Muscle layer of colon (tissue), 2 donors: ENCODE results near the gene INO80B.

Experiments
- H3K27ac ChIP-seq: one replicate; pipeline ENCODE4 v1.7.0; 2013; ENCODE audit warnings: low read depth, mild to moderate bottlenecking, low read length, moderate library complexity
- H3K27me3 ChIP-seq, 2 donors: one replicate each; pipeline ENCODE4 v1.7.0; 2013; ENCODE audit warnings: low read length in 2 of 2, mild to moderate bottlenecking in 2 of 2; ENCODE audit not compliant: insufficient read depth in 2 of 2, control insufficient read depth in 1 of 2
- H3K36me3 ChIP-seq: one replicate; pipeline ENCODE4 v1.7.0; 2013; ENCODE audit warnings: mild to moderate bottlenecking, low read length; ENCODE audit not compliant: insufficient read depth
- H3K4me1 ChIP-seq: one replicate; pipeline ENCODE4 v1.7.0; 2013; ENCODE audit warnings: mild to moderate bottlenecking, low read length; ENCODE audit not compliant: insufficient read depth
- H3K4me3 ChIP-seq, 2 donors: one replicate each; pipeline ENCODE4 v1.7.0; 2013; ENCODE audit warnings: low read length in 2 of 2, low read depth in 1 of 2, mild to moderate bottlenecking in 1 of 2, moderate library complexity in 1 of 2
- H3K9ac ChIP-seq: one replicate; pipeline ENCODE4 v1.7.0; 2013; ENCODE audit warnings: low read length
- H3K9me3 ChIP-seq: one replicate; pipeline ENCODE4 v1.7.0; 2013; ENCODE audit warnings: mild to moderate bottlenecking, low read length
- donor health status: abdominal sarcoma.
- donor health status: Adenocarcinoma of cecum.

INO80B gene

DNA sequence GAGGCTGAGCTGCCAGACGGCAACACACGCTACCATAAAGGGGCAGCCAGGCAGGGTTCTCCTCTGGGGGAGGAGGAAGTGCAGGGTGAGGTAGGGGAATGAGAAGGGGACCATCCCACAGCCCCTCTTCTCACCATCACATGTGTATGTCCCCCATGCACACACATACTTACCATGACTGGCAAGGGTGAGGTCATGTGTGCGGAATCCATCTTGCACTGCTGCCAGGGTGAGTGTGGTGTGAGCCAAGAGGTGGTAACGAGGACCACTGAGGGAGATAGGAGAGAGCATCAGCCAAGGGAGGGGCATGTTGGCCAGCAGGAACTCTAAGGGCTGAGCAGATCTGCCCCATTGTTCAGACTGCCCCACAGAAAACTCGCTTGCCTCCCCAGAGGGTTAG lies 26.2 kb upstream of the INO80B start:
- Histone ChIP-seq H3K9ac (no peak overlapping the region), H3K4me3 (no peak overlapping the region), H3K27ac (no peak overlapping the region), H3K36me3 (peaks cover 52% of the 10 kb centered on the region), H3K4me1 (no peaks in the 10 kb centered on the region), H3K27me3 (no peaks in the 10 kb centered on the region), H3K9me3 (no peaks in the 10 kb centered on the region)

DNA sequence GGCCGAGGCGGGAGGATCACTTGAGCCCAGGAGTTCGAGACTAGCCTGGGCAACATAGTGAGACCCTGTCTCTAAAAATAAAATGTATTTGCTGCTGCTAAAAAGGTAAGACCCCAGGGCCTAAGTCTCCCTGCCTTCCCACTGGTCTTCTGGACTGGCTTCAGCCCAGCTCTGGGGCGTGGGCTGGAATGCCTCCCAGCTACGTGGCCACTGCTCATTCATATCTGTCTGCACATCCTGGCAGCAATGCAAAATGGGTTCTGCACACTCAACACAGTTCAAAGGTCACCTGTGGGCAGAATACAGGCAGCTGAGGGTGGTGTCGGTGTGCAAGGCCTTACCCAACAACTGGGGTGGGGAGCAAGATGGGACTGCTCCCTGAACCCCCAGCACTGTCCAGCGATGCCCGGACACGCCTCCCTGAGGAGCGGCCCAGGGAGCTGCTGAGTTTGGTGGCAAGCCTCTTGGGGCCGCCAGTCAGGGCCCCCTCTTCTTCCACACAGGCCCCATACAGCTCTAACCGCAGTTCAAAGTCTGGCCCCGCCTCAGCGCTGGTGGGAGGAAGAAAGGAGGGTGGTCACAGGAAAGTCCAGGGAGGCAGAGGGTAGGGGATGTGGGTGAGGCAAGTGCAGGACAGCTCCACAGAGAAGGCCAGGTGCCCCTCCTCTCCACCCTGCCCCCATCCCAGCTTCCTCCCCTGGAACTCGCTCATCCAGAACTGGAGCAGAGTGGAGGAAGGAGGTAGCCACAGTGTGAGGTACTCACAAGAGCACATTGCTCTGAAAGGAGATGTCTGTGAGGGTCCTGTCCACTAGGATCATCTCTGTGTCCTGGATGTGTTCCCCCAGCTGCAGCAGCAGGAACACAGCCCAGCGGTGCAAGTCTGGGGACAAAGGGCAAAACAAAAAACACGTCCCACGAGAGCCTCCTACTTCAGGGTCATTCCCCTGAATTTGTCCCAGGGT lies 25.1 kb upstream of the INO80B start:
- Histone ChIP-seq H3K9ac (no peak overlapping the region), H3K36me3 (peaks cover 52% of the 10 kb centered on the region), H3K27ac (no peak overlapping the region)

DNA sequence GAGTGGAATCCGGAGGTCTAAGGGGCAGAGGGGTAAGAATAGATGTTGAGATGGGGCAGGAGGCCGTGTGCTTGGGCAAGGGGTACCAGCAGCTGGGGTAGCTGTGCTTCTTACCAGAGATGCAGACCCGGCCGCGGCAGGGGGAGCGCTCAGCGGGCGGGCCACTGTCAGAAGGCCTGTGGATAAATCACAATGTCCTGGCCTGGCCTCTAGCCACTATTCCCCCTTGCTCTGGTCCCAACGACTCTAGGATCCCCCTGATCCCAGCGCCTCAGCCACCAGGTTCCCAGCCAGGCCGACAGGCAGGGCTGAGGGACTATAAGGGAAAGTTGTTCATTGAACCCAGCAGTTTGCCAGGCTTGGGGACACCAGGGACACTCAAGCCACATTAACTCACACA lies 24.4 kb upstream of the INO80B start:
- no peaks in the 10 kb centered on the region for H3K9me3 ChIP-seq
- no peak overlapping the region for H3K9ac ChIP-seq
- H3K36me3 ChIP-seq = peaks cover 56% of the 10 kb centered on the region
- H3K4me3 ChIP-seq = no peak overlapping the region
- no peak overlapping the region for H3K27ac ChIP-seq
- no peaks in the 10 kb centered on the region for H3K27me3 ChIP-seq
- no peaks in the 10 kb centered on the region for H3K4me1 ChIP-seq

More for the DNA sequence above, 25.1 kb upstream of the INO80B start:
- Histone ChIP-seq H3K4me1 (no peaks in the 10 kb centered on the region), H3K9me3 (no peaks in the 10 kb centered on the region), H3K4me3 (no peak overlapping the region), H3K27me3 (no peaks in the 10 kb centered on the region)

DNA sequence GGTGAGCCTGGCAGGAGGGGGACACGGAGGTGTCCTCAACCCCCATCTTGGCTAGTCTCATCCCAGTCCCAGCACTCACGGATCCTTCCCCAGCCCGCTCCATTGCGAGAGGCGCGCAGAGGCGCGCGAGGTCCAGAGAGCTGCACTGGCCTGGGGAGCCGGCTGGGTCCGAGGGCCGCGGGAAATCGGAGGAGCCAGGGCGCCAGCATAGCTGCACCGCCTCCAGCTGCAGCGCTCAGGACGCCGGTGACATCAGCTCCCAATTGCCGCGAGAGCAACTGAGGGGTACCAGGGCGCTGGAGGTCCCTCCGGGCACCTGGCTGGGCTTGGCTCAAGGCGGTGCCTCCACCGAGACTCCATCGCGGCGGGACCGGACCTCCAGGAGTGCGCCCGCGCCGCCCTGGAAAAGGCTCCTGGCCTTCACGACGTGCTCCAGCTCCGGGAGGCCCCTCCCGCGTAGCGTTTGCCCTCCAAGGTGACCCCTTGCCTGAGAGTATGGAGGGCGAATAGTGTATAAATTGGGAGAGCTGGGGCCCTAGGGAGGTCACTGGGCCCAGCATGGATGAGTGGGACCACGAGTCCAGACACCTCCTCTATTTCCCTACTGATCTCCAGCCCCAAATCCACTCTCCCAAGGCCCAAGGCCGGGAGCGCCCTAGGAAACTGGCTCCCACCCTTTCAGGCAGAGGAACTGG lies 18.6 kb upstream of the INO80B start:
- Histone ChIP-seq H3K27me3 (peaks cover 0 to 6% of the 10 kb centered on the region in 2 donors), H3K4me3 (no peak overlapping the region), H3K27ac (no peak overlapping the region), H3K36me3 (peaks cover 24% of the 10 kb centered on the region), H3K9ac (no peak overlapping the region), H3K4me1 (peaks cover 12% of the 10 kb centered on the region), H3K9me3 (no peaks in the 10 kb centered on the region)

DNA sequence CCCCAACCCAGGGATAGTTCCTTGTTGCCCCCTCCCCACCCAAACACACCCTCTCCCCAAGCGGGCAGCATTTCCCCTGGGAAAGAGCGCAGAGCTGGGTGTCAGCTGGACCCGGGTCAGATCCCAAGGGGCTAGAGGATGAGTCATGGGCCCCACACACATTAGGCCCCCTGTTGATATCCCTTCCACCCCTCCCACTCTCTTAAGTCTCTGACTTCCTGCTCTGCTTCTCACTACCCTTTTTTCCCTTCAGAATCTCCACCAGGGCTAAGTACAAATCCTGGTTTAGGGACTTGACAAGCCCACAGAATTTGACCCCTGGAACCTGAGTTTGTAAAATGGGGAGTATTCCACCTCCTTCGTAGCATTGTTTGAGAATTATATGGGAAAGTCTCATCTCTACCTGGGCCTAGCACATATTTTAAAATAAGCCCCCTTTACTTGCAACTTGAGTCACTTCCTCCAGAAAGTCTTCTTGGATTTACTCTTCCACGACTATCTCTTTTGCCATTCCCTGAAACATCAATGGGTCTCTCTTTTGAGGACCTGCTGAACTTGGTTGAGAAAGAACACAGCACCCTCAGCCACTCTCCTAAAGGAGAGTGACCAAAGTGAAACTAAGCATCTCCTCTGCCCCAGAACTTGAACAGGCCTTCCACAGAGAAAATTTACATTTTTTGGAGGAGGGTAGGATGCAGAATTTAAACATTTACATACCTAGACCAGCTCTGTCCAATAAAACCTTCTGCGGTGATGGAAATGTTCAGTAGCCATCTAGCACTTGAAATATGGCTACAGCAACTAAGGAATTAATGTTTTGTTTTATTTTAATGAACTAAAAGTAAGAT lies 17.8 kb upstream of the INO80B start:
- H3K9ac ChIP-seq = no peak overlapping the region
- no peaks in the 10 kb centered on the region for H3K9me3 ChIP-seq
- no peak overlapping the region for H3K4me3 ChIP-seq
- no peak overlapping the region for H3K27ac ChIP-seq
- peaks cover 12% of the 10 kb centered on the region for H3K4me1 ChIP-seq
- peaks cover 17% of the 10 kb centered on the region for H3K36me3 ChIP-seq
- peaks cover 0 to 14% of the 10 kb centered on the region in 2 donors for H3K27me3 ChIP-seq

DNA sequence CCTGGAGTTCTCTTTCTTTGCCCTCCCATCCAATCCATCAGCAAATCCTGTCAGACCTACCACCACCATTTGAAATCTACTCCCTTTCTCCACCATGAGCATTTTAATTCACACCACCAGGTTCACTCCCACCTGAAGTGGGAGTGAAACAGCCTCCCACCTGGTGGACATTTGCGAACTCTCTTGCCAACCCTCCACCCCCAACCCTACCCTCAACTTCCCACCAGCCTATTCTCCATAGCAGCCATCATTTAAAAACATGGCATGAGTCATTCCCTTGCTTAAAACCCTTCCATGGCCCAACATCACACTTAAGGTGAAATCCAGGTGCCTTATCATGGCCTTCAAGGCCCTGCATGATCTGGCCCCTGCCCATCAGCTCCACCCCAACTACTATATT lies 16.6 kb upstream of the INO80B start:
- Histone ChIP-seq H3K27me3 (peaks cover 0 to 18% of the 10 kb centered on the region in 2 donors), H3K36me3 (peaks cover 10% of the 10 kb centered on the region), H3K4me3 (peak overlapping the region in 1 of 2 donors; percentile 88), H3K4me1 (peaks cover 12% of the 10 kb centered on the region), H3K27ac (no peak overlapping the region), H3K9ac (no peak overlapping the region), H3K9me3 (no peaks in the 10 kb centered on the region)

DNA sequence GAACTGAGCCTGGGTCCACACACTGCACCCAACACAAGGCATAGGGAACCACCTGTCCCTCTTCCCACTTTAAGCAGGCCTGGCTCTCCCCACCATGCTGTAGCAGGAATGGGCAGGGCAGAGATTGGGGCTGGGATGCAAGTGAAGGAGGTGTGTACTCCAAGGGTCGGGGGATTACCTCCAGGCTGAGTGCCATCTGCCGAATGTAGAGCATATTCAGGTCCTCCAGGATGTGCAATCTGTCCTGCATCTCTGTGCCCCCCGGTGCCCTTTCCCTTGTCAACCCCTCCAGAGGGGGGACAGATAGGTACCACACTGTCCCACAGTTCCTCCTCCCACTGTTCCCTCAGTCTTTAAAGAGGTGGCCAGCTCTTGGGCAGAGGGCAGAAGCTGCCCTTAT lies 15.5 kb upstream of the INO80B start:
- Histone ChIP-seq H3K27me3 (peaks cover 0 to 18% of the 10 kb centered on the region in 2 donors), H3K9ac (peak overlapping the region; percentile 71), H3K9me3 (no peaks in the 10 kb centered on the region), H3K36me3 (peaks cover 10% of the 10 kb centered on the region), H3K4me3 (peak overlapping the region; percentile 40 to 88), H3K4me1 (peaks cover 12% of the 10 kb centered on the region), H3K27ac (peak overlapping the region; percentile 60)

DNA sequence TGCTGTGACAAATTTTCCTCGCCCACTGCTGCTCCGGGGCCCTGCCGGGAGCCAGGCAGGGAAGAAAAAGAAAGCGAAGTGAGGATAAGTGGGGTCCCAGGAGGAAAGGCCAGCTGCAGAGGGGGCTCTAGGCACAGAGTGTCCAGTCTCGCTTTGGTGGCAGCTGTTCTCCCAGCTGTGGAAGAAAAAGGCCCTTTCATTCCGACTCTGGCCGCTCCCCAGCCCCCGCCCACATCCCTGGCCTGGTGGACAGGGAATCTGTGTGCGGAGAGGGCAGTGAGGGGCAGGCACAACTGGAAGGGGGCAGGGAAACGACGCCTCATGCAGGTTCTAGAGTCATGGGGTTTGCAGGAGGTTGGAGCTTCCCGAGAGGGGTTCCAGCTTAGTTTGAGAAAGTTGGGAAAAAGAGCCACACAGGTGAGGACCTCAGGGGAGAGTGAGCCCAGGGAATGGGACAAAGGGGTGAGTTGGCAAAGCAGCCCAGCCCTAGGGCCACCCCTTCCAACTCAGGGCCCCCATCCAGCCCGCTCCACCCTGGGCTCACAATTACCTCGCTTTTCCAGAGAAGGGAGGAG lies 15.0 kb upstream of the INO80B start:
- Histone ChIP-seq H3K27me3 (peaks cover 0 to 18% of the 10 kb centered on the region in 2 donors), H3K27ac (peak overlapping the region; percentile 60), H3K9me3 (no peaks in the 10 kb centered on the region), H3K4me3 (peak overlapping the region; percentile 40 to 88), H3K4me1 (peaks cover 12% of the 10 kb centered on the region), H3K36me3 (peaks cover 10% of the 10 kb centered on the region), H3K9ac (peak overlapping the region; percentile 71)

DNA sequence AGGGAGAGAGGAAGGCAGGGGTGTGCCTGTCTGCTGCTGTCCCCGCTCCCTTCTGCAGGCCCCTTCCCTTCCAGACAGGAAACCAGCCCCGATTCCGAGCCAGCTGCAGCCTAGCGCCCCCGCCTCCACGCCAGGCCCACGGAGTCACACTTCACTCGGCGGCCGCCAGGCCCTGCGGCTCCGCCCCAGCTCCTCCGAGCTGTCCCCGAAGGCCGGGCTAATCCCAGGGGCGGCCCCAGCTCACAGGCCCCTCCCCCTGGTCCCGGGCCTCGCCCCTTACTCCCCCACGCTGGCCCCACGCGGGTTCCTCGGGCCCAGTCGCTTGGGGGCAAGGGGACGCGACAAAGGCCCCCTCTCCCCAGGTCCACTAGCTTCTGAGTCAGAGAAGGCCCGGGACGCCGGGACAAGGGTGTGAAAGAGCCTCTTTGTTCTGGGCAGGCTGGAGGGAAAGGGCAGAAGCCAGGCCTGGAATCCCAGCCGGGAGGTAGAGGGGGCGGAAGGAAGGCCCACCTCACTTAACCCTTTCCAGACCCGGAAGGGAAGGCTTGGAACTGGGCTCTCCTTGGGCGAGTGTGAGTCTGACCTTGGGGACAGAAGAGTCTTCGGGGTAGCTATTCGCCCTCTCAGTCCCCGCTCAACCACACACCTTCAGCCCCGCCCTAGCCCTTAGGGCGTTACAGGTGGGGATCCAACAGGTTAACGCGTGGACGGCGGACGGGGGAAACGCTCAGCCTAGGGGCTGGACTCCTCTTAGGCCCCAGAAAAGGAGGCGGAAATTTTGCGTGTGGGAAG lies 14.3 kb upstream of the INO80B start:
- peak overlapping the region; percentile 60 for H3K27ac ChIP-seq
- H3K4me3 ChIP-seq = peak overlapping the region; percentile 48 to 88
- H3K9me3 ChIP-seq = no peaks in the 10 kb centered on the region
- H3K27me3 ChIP-seq = peaks cover 0 to 18% of the 10 kb centered on the region in 2 donors
- peaks cover 5% of the 10 kb centered on the region for H3K36me3 ChIP-seq
- peak overlapping the region; percentile 71 for H3K9ac ChIP-seq
- H3K4me1 ChIP-seq = peaks cover 12% of the 10 kb centered on the region

DNA sequence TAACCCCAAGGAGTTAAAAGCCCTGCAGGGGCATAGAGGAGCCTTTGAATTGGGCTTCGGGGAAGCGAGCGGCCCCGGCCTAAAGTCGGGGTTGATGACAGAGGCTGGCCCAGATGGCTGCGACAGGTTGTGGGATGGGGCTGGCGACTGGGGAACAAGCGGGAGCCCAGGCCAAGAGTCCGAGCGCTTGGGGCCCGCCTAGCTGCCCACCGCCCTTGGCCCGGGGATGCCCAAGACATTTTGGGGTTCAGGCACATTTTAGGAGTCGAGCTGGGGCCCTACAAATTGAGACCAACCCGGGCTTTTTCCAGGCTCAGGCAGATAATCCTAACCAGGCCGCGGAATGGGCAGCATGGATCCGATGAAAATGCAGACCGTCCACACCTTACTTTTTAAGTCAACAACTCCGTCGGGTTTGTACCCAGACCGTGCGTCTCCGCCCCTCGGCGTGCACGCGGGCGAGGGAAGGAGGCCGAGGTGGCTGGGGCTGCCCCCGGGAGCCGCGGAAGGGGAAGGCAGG lies 13.7 kb upstream of the INO80B start:
- H3K4me1 ChIP-seq = peaks cover 12% of the 10 kb centered on the region
- H3K27ac ChIP-seq = peak overlapping the region; percentile 39

More for the DNA sequence above, 13.7 kb upstream of the INO80B start:
- Histone ChIP-seq H3K4me3 (peak overlapping the region; percentile 48 to 88), H3K36me3 (no peaks in the 10 kb centered on the region), H3K9ac (peak overlapping the region; percentile 53), H3K9me3 (no peaks in the 10 kb centered on the region), H3K27me3 (peaks cover 0 to 18% of the 10 kb centered on the region in 2 donors)
